GM23338 (cell line): Measurements from ENCODE around the gene SLC9C2. TPM values are rescaled to one million over a fixed set of nuclear protein-coding genes. Genes with fewer than 3 reads are reported as not detected.

Experiments used
- ATAC-seq: fragments of 200-7000 bp; cut with Tn5 transposase; 3 replicates; pipeline ENCODE4 v1.9.1; 2020
- DNase-seq: peaks from one replicate; pipeline ENCODE4 v3.0.0-alpha.2; 2015; ENCODE audit warnings: low spot score
- H2AFZ ChIP-seq: fragments of 200-600 bp; sonication (generic); 2 replicates; pipeline ENCODE4 v1.8.0; 2016; ENCODE audit warnings: antibody characterized with exemption, mild to moderate bottlenecking, moderate library complexity
- H3F3A ChIP-seq: fragments of 200-600 bp; sonication (generic); replicated peaks from 2 replicates; pipeline ENCODE4 v1.8.0; 2017; ENCODE audit warnings: antibody characterized with exemption, mixed run types, low read depth
- H3K27ac ChIP-seq: fragments of 200-600 bp; sonication (generic); 2 replicates; pipeline ENCODE4 v1.6.1; 2016; ENCODE audit warnings: low read depth
- H3K27me3 ChIP-seq: fragments of 200-600 bp; sonication (generic); 2 replicates; pipeline ENCODE4 v1.8.0; 2016; ENCODE audit warnings: mild to moderate bottlenecking, mixed run types, moderate library complexity; ENCODE audit not compliant: insufficient read depth
- H3K36me3 ChIP-seq: fragments of 200-600 bp; sonication (generic); 2 replicates; pipeline ENCODE4 v1.8.0; 2016; ENCODE audit warnings: mild to moderate bottlenecking; ENCODE audit not compliant: insufficient read depth
- H3K4me1 ChIP-seq: fragments of 200-600 bp; sonication (generic); 2 replicates; pipeline ENCODE4 v1.8.0; 2016; ENCODE audit warnings: mild to moderate bottlenecking, moderate library complexity; ENCODE audit not compliant: insufficient read depth
- H3K4me2 ChIP-seq: fragments of 200-600 bp; sonication (generic); 2 replicates; pipeline ENCODE4 v1.7.1; 2017; ENCODE audit warnings: mixed run types
- H3K4me3 ChIP-seq: fragments of 200-600 bp; sonication (generic); 2 replicates; pipeline ENCODE4 v1.6.1; 2016; ENCODE audit warnings: mixed run types
- H3K79me2 ChIP-seq: fragments of 200-600 bp; sonication (generic); replicated peaks from 2 replicates; pipeline ENCODE4 v1.8.0; 2017; ENCODE audit warnings: mild to moderate bottlenecking; ENCODE audit not compliant: insufficient read depth
- H3K9me2 ChIP-seq: fragments of 200-600 bp; sonication (generic); 2 replicates; pipeline ENCODE4 v1.8.0; 2017; ENCODE audit not compliant: insufficient read depth
- H4K20me1 ChIP-seq: fragments of 200-600 bp; sonication (generic); replicated peaks from 2 replicates; pipeline ENCODE4 v1.8.0; 2017; ENCODE audit warnings: mild to moderate bottlenecking; ENCODE audit not compliant: insufficient read depth
- H3K27ac Mint-ChIP-seq: 2 replicates; pipeline ENCODE4 v1.8.0; 2020; ENCODE audit warnings: inconsistent platforms, mild to moderate bottlenecking, moderate library complexity, mixed read lengths
- H3K27me3 Mint-ChIP-seq: 3 replicates; pipeline ENCODE4 v1.8.0; 2022; ENCODE audit warnings: low read depth, mild to moderate bottlenecking, moderate library complexity, mixed read lengths, inconsistent platforms; ENCODE audit not compliant: insufficient read depth, poor library complexity
- H3K36me3 Mint-ChIP-seq: 3 replicates; pipeline ENCODE4 v1.8.0; 2021; ENCODE audit warnings: low read depth, mild to moderate bottlenecking, inconsistent platforms, moderate library complexity, mixed read lengths
- H3K4me1 Mint-ChIP-seq: 3 replicates; pipeline ENCODE4 v1.8.0; 2020; ENCODE audit warnings: mild to moderate bottlenecking, inconsistent platforms, mixed read lengths
- H3K4me3 Mint-ChIP-seq: 3 replicates; pipeline ENCODE4 v1.8.0; 2021; ENCODE audit warnings: moderate library complexity, mild to moderate bottlenecking, inconsistent platforms, mixed read lengths
- H3K9me3 Mint-ChIP-seq: 3 replicates; pipeline ENCODE4 v1.8.0; 2020; ENCODE audit warnings: moderate library complexity, mild to moderate bottlenecking, inconsistent platforms, mixed read lengths
- CTCF ChIP-seq, 2 experiments: fragments of 200-600 bp in 1 of 2; sonication (generic) in 1 of 2; conservative IDR thresholded peaks; 2 replicates each; pipeline versions ENCODE4 v1.5.1 to v1.6.1; 2016 to 2017; ENCODE audit warnings: antibody characterized with exemption in 2 of 2, low read depth in 2 of 2, mild to moderate bottlenecking in 2 of 2, moderate library complexity in 1 of 2
- EZH2phosphoT487 ChIP-seq: fragments of 200-600 bp; sonication (generic); IDR thresholded peaks from one replicate; pipeline ENCODE4 v1.8.1; 2018; ENCODE audit warnings: antibody characterized with exemption; ENCODE audit not compliant: unreplicated experiment
- NANOG ChIP-seq: IDR thresholded peaks from 2 replicates; pipeline ENCODE4 v1.6.1; 2016; ENCODE audit warnings: antibody characterized with exemption, borderline replicate concordance
- STAT1 ChIP-seq: IDR thresholded peaks from one replicate; pipeline ENCODE4 v1.6.1; 2016; ENCODE audit warnings: antibody characterized with exemption; ENCODE audit not compliant: unreplicated experiment
- ZNF114 ChIP-seq: fragments of 250-450 bp; sonication (Bioruptor Pico); IDR thresholded peaks from 2 replicates; pipeline ENCODE4 v1.5.0; 2020; ENCODE audit warnings: mild to moderate bottlenecking, moderate library complexity
- polyA plus RNA-seq: library from polyadenylated mRNA; unstranded; fragments of >200 nt; fragmentation: Nextera tagmentation; extraction: Ambion mirVana; gene quantifications from 2 replicates; pipeline ENCODE4 v1.2.1, GENCODE V29; 2016
- total RNA-seq: library from RNA; depleted of rRNA; stranded (reverse); fragments of >200 nt; shearing (Covaris generic); gene quantifications from 2 replicates; pipeline ENCODE4 v1.2.3, GENCODE V29; 2014
- TF ChIP-seq, protein P1 (sequence below): IDR thresholded peaks from 2 replicates; pipeline ENCODE4 v1.6.1; 2016; ENCODE audit warnings: antibody characterized with exemption

The SLC9C2 gene
- total and polyA plus RNA-seq, 2 experiments from 2014 or later = not detected

DNA sequence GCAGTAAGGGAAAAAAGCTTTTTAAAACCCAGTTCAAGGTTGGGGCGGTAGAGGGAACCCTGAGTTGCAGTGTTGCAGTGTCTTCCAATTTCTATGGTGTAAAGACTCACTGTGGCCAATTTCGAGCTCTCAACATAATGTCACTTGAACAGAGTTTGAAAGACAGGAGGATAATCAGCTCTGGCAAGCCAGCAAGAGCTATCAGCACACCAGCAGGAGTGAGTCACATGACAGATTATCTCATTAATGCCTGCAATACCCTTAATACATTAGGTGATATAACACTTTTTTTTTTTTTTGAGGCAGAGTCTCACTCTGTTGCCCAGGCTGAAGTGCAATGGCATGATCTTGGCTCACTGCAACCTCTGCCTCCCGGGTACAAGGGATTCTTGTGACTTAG lies 22.8 kb downstream of the SLC9C2 start (continued):
- TF ChIP-seq CTCF (conservative IDR thresholded peaks at IDR 0.05; ENCODE audit: low read depth in 2 of 2) (no peak), EZH2phosphoT487 (no peak), STAT1 (no peak)
- TF ChIP-seq, protein P1, sequence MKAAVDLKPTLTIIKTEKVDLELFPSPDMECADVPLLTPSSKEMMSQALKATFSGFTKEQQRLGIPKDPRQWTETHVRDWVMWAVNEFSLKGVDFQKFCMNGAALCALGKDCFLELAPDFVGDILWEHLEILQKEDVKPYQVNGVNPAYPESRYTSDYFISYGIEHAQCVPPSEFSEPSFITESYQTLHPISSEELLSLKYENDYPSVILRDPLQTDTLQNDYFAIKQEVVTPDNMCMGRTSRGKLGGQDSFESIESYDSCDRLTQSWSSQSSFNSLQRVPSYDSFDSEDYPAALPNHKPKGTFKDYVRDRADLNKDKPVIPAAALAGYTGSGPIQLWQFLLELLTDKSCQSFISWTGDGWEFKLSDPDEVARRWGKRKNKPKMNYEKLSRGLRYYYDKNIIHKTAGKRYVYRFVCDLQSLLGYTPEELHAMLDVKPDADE = no peak

- Histone ChIP-seq H3K27ac (no peak overlapping the region), H3F3A (no peaks in the 10 kb centered on the region), H3K36me3 (no peaks in the 10 kb centered on the region), H4K20me1 (no peaks in the 10 kb centered on the region), H3K79me2 (no peaks in the 10 kb centered on the region), H3K4me2 (no peak overlapping the region), H3K4me3 (no peak overlapping the region), H3K27me3 (no peaks in the 10 kb centered on the region), H3K9me2 (no peaks in the 10 kb centered on the region), H3K4me1 (no peaks in the 10 kb centered on the region), H2AFZ (peak overlapping the region; percentile 81; the same call in 1 of the 2 replicates)
- Mint-ChIP-seq H3K9me3 (no peaks in the 10 kb centered on the region), H3K4me3 (no peak overlapping the region), H3K27ac (no peak overlapping the region), H3K4me1 (no peaks in the 10 kb centered on the region), H3K36me3 (no peaks in the 10 kb centered on the region), H3K27me3 (peaks cover 3% of the 10 kb centered on the region)
- no peak for DNase-seq
- TF ChIP-seq, protein P1 = no peak
- no peak for ATAC-seq
Observed at GRCh38 chr1:173573596-173573995, 29.3 kb downstream of the SLC9C2 start.

- Histone ChIP-seq H3F3A (no peaks in the 10 kb centered on the region), H3K9me2 (no peaks in the 10 kb centered on the region), H3K27ac (no peak overlapping the region), H3K79me2 (no peaks in the 10 kb centered on the region), H3K36me3 (no peaks in the 10 kb centered on the region), H3K4me3 (no peak overlapping the region), H3K4me1 (no peaks in the 10 kb centered on the region), H2AFZ (no peak overlapping the region), H3K27me3 (no peaks in the 10 kb centered on the region), H3K4me2 (no peak overlapping the region), H4K20me1 (no peaks in the 10 kb centered on the region)
- Mint-ChIP-seq H3K4me3 (no peak overlapping the region), H3K9me3 (no peaks in the 10 kb centered on the region), H3K4me1 (no peaks in the 10 kb centered on the region), H3K36me3 (no peaks in the 10 kb centered on the region), H3K27me3 (peaks cover 3% of the 10 kb centered on the region), H3K27ac (no peak overlapping the region)
- DNase-seq (no peak), ATAC-seq (no peak)
- TF ChIP-seq NANOG (no peak), CTCF (conservative IDR thresholded peaks at IDR 0.05; ENCODE audit: low read depth in 2 of 2) (no peak), ZNF114 (CRISPR knock-in tag) (no peak)
- TF ChIP-seq, protein P1 = no peak
Observed at GRCh38 chr1:173572201-173572873, 30.5 kb downstream of the SLC9C2 start.
